GM18508 (cell line): ENCODE measurements around the gene FIGLA.
"Not testable (repeated sequence)": the region's sequence is repeated elsewhere in the genome, so short reads cannot be mapped to it uniquely, and the experiment has no call there.

Source experiments
- ATAC-seq: cut with Tn5 transposase; IDR thresholded peaks from one replicate; pipeline ENCODE4 v1.9.1; 2021; ENCODE audit warnings: moderate number of reproducible peaks; ENCODE audit not compliant: insufficient read depth, unreplicated experiment

FIGLA gene

GRCh38 chr2:70808983-70809958, 18.8 kb upstream of the FIGLA start:
- ATAC-seq, result no peak

DNA sequence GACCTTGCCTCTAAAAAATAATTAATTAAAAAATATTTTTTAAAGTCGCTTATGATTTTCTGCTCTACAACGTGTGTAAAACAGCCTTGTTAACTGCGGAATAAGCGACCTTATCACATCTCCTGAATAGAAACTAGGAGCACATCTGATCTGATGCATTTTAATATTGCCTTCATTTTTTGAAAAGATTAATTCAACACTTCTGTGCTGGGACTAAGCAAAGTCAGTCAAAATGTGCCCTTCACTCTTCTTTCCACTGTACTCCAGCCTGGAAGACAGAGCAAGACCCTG, 17.3 kb upstream of the FIGLA start:
- ATAC-seq, result no peak

- ATAC-seq, result no peak
Observed at GRCh38 chr2:70807102-70807827, 16.8 kb upstream of the FIGLA start.

GRCh38 chr2:70806620-70807019, 16.2 kb upstream of the FIGLA start:
- ATAC-seq, result no peak

- no peak for ATAC-seq
Observed at GRCh38 chr2:70806013-70806412, 15.6 kb upstream of the FIGLA start.

GRCh38 chr2:70801607-70802263, 11.3 kb upstream of the FIGLA start:
- no peak for ATAC-seq

GRCh38 chr2:70799706-70800105, 9.3 kb upstream of the FIGLA start:
- no peak for ATAC-seq

DNA sequence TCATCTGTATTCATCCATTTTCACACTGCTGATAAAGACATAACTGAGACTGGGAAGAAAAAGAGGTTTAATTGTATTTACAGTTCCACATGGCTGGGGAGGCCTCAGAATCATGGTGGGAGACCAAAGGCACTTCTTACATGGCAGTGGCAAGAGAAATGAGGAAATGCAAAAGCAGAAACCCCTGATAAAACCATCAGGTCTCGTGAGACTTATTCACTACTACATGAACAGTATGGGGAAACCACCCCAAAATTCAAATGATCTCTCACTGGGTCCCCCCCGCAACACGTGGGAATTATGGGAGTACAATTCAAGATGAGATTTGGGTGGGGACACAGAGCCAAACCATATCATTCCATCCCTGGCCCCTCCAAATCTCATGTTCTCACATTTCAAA, 7.6 kb upstream of the FIGLA start:
- not testable (repeated sequence) for ATAC-seq

DNA sequence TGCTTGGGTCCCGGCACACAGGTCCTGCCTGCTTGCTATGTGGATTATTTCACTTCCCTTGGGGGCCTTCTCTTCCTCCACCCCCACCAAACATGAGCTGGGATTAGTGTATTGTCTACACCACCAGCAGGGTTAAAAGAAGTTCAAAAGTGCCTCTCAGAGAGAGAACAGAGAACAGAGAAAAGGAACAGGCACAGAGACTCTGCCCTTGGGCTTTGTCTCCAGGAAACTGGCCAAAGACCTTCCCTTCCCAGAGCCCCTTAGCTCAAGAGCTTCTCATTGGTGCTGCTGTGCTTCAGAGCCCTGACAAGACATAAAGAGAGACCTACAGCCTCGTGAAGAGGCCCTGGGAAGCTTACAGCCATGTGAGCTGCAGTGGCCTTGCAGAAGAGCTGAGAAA, 7.1 kb upstream of the FIGLA start:
- no peak for ATAC-seq

- no peak for ATAC-seq
Observed at GRCh38 chr2:70796262-70796661, 5.8 kb upstream of the FIGLA start.

DNA sequence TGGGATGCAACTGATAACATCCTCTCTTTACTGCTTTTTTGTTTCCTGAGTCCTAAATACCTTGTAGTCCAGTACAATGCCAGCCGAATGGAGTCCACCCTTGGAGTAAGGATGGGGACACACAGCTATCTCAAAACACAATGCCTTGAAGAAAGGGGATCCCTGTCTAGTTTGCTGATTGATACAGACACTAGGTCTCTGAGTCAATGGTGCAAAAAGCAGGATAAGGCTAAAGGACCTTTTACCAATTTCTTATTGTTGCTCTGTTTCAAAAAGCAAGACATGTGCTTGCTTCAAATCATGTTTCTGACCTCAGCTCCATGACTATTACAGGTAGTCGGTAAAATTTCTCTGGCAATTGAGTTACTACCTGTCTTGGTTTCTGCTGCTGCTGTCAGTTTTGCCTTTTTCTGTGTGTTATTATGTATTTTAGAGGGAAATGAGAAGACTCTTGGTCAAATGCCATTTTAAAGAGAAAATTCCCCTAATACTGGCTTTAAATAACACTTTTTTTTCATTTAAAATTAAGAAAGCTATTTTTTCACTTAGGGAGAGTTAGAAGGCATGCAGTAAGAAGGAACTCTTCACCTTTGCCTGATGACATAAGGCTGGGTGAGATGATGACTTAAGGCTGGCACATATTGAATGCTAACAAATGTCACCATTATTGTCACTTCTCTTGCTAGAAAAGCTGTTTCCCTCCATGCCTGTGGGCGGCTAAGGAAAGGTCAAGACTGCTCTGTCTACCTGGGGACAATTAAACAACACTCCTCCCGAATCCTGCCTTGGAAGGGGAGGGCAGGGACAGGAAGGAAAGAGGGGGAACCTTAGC, 4.9 kb upstream of the FIGLA start:
- no peak for ATAC-seq

DNA sequence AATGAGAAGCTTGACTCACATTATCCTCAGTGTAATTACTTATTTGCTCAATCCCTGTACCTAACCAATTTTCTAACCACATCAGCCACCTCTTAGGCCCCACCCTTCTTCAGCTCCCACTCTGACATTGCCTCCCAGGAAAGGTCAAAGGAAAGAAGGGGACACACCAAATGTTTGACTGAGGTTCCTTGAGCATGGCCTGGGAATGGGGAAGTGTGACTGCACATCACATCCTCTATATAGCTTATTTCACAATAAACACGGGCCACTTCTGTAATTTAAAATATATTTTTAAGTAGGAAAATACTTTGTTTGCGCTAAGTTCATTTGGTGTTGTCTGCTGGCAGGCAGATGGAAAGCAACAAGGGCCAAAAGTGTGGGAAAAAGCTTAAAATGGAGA, 3.0 kb upstream of the FIGLA start:
- ATAC-seq, result no peak

- ATAC-seq, result no peak
Observed at GRCh38 chr2:70789304-70790135, 923 bp downstream of the FIGLA start.

- ATAC-seq, result no peak
Observed at GRCh38 chr2:70785137-70785911, 5.1 kb downstream of the FIGLA start.

- ATAC-seq, result no peak
Observed at GRCh38 chr2:70784320-70784719, 6.1 kb downstream of the FIGLA start.

GRCh38 chr2:70779911-70780545, 10.4 kb downstream of the FIGLA start:
- ATAC-seq, result no peak

GRCh38 chr2:70779491-70779890, 11.0 kb downstream of the FIGLA start:
- ATAC-seq, result no peak

DNA sequence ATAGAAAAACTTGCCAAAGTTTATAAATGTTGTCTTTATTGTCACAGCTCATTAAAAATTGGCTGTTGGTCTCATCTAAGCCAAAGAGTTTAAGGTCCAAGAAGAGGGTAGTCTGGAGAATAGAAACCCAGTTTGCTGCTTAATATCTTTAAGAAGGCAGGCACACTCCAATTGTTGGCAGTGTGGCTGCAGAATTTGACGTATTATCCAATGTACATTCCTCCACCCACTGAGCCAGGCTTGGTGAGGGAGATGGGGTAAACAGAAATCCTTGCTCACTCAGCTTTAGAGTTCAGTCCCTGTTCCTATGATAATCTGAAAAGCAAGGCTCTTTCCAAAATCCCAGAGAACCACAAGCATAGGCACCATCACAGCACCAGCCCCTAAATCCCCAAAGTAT, 11.8 kb downstream of the FIGLA start:
- ATAC-seq, result no peak
